ENCODE measurements around the gene ZNF580. TPM values are rescaled to one million over a fixed set of nuclear protein-coding genes. Genes with fewer than 3 reads are reported as not detected.

The ZNF580 gene
- total RNA-seq, 4 donors from 2014 or later: 15.0 to 27.9 (median 22.3) TPM

GRCh38 chr19:55675661-55676354 is 35.0 kb downstream of the ZNF580 start:
- no peak for DNase-seq (ENCODE audit: low spot score in 2 of 2)
- peaks cover 65% of the 10 kb centered on the region for H3K4me1 ChIP-seq
- 9% methylated on average over 16 of the region's 16 CpGs for WGBS
- H3K9me3 ChIP-seq: no peaks in the 10 kb centered on the region
- peak overlapping the region; percentile 91 for H3K27ac ChIP-seq
- peak overlapping the region; percentile 91 for H3K4me3 ChIP-seq
- H3K27me3 ChIP-seq: no peaks in the 10 kb centered on the region
- H3K36me3 ChIP-seq: peaks cover 49% of the 10 kb centered on the region
- no peak for TF ChIP-seq POLR2A (IDR thresholded peaks at IDR 0.05)
- TF ChIP-seq CTCF (IDR thresholded peaks at IDR 0.05): no peak
- TF ChIP-seq EP300 (IDR thresholded peaks at IDR 0.05): no peak
- TF ChIP-seq POLR2AphosphoS5 (IDR thresholded peaks at IDR 0.05): no peak

- peak overlapping the region; percentile 91 for H3K4me3 ChIP-seq
- peaks cover 65% of the 10 kb centered on the region for H3K4me1 ChIP-seq
- H3K36me3 ChIP-seq: peaks cover 53% of the 10 kb centered on the region
- no peaks in the 10 kb centered on the region for H3K27me3 ChIP-seq
- no peak for DNase-seq (ENCODE audit: low spot score in 2 of 2)
- H3K27ac ChIP-seq: no peak overlapping the region
- no peaks in the 10 kb centered on the region for H3K9me3 ChIP-seq
- 39% methylated on average over 5 of the region's 5 CpGs for WGBS
- TF ChIP-seq POLR2AphosphoS5 (IDR thresholded peaks at IDR 0.05) (no peak), POLR2A (IDR thresholded peaks at IDR 0.05) (no peak), EP300 (IDR thresholded peaks at IDR 0.05) (no peak), CTCF (IDR thresholded peaks at IDR 0.05) (no peak)
Measured at GRCh38 chr19:55676383-55676782, 35.6 kb downstream of the ZNF580 start.

- no peak overlapping the region for H3K27ac ChIP-seq
- TF ChIP-seq CTCF (IDR thresholded peaks at IDR 0.05) (no peak), EP300 (IDR thresholded peaks at IDR 0.05) (no peak), POLR2A (IDR thresholded peaks at IDR 0.05) (no peak), POLR2AphosphoS5 (IDR thresholded peaks at IDR 0.05) (no peak)
- H3K4me3 ChIP-seq: peak overlapping the region; percentile 91
- no peaks in the 10 kb centered on the region for H3K27me3 ChIP-seq
- H3K9me3 ChIP-seq: no peaks in the 10 kb centered on the region
- peaks cover 65% of the 10 kb centered on the region for H3K4me1 ChIP-seq
- WGBS: 79% methylated on average over 7 of the region's 7 CpGs
- no peak for DNase-seq (ENCODE audit: low spot score in 2 of 2)
- peaks cover 54% of the 10 kb centered on the region for H3K36me3 ChIP-seq
Measured at GRCh38 chr19:55676889-55677505, 36.2 kb downstream of the ZNF580 start.

- Histone ChIP-seq H3K27ac (no peak overlapping the region), H3K27me3 (no peaks in the 10 kb centered on the region), H3K36me3 (peaks cover 55% of the 10 kb centered on the region), H3K4me1 (peaks cover 65% of the 10 kb centered on the region), H3K9me3 (no peaks in the 10 kb centered on the region), H3K4me3 (no peak overlapping the region)
- no peak for DNase-seq (ENCODE audit: low spot score in 2 of 2)
- WGBS: 66% methylated on average over 6 of the region's 6 CpGs
- TF ChIP-seq EP300 (IDR thresholded peaks at IDR 0.05) (no peak), POLR2AphosphoS5 (IDR thresholded peaks at IDR 0.05) (no peak), CTCF (IDR thresholded peaks at IDR 0.05) (no peak), POLR2A (IDR thresholded peaks at IDR 0.05) (no peak)
Measured at GRCh38 chr19:55677572-55678028, 36.8 kb downstream of the ZNF580 start.

GRCh38 chr19:55678121-55678671 is 37.4 kb downstream of the ZNF580 start:
- peaks cover 65% of the 10 kb centered on the region for H3K4me1 ChIP-seq
- no peaks in the 10 kb centered on the region for H3K9me3 ChIP-seq
- 89% methylated on average over 13 of the region's 21 CpGs for WGBS
- no peaks in the 10 kb centered on the region for H3K27me3 ChIP-seq
- no peak overlapping the region for H3K4me3 ChIP-seq
- TF ChIP-seq POLR2AphosphoS5 (IDR thresholded peaks at IDR 0.05) (no peak), POLR2A (IDR thresholded peaks at IDR 0.05) (no peak), CTCF (IDR thresholded peaks at IDR 0.05) (no peak), EP300 (IDR thresholded peaks at IDR 0.05) (no peak)
- DNase-seq (ENCODE audit: low spot score in 2 of 2): no peak
- H3K36me3 ChIP-seq: peaks cover 54% of the 10 kb centered on the region
- no peak overlapping the region for H3K27ac ChIP-seq
